HG02973 (cell line): ENCODE measurements around the gene ZKSCAN7.
"Not testable (repeated sequence)": the region's sequence is repeated elsewhere in the genome, so short reads cannot be mapped to it uniquely, and the experiment has no call there.

Experiments used
- ATAC-seq: cut with Tn5 transposase; IDR thresholded peaks from one replicate; pipeline ENCODE4 v1.9.1; 2021; ENCODE audit warnings: moderate library complexity; ENCODE audit not compliant: unreplicated experiment

Gene ZKSCAN7

GRCh38 chr3:44576613-44577012, 21.6 kb downstream of the ZKSCAN7 start:
- no peak for ATAC-seq

- ATAC-seq, result not testable (repeated sequence)
Observed at GRCh38 chr3:44577354-44577952, 22.5 kb downstream of the ZKSCAN7 start.

- ATAC-seq, result not testable (repeated sequence)
Observed at GRCh38 chr3:44578316-44578715, 23.3 kb downstream of the ZKSCAN7 start.

GRCh38 chr3:44578924-44579515, 24.0 kb downstream of the ZKSCAN7 start:
- not testable (repeated sequence) for ATAC-seq

GRCh38 chr3:44579749-44580148, 24.8 kb downstream of the ZKSCAN7 start:
- not testable (repeated sequence) for ATAC-seq

- ATAC-seq, result not testable (repeated sequence)
Observed at GRCh38 chr3:44580971-44581370, 26.0 kb downstream of the ZKSCAN7 start.

GRCh38 chr3:44584646-44585501, 29.9 kb downstream of the ZKSCAN7 start, which contains the start of gene ZNF660:
Gene ZNF660 (plus strand): TSS chr3:44584964. CDS start chr3:44594194, 9,230 bp downstream.
- peak; percentile 58 for ATAC-seq

- no peak for ATAC-seq
Observed at GRCh38 chr3:44596621-44597020, 41.6 kb downstream of the ZKSCAN7 start.

GRCh38 chr3:44601749-44602148, 46.8 kb downstream of the ZKSCAN7 start:
- no peak for ATAC-seq

GRCh38 chr3:44612678-44613077, 57.7 kb downstream of the ZKSCAN7 start:
- ATAC-seq, result no peak
